Right lobe of liver (tissue), 6 donors: Measurements from ENCODE around the gene CDX1. TPM values are rescaled to one million over a fixed set of nuclear protein-coding genes. Genes with fewer than 3 reads are reported as not detected.
A peak's percentile ranks its signal among the peaks of the same experiment; 100 is the strongest.

ENCODE experiments used
- ATAC-seq, 4 donors: fragments of 200-7000 bp; cut with Tn5 transposase; one replicate each; pipeline ENCODE4 v1.9.1; 2020; ENCODE audit warnings: mild to moderate bottlenecking in 4 of 4, moderate library complexity in 4 of 4
- DNase-seq, 3 donors: peaks; one replicate each; pipeline ENCODE4 v3.0.0-alpha.2; 2020
- H3K27ac ChIP-seq, 3 donors: fragments of 200-600 bp; one replicate each; pipeline ENCODE4 v1.8.0; 2022
- H3K27me3 ChIP-seq, 2 donors: fragments of 200-600 bp; one replicate each; pipeline ENCODE4 v1.8.0; 2022
- H3K36me3 ChIP-seq, 4 donors: fragments of 200-600 bp; sonication (generic) in 1 of 4; one replicate each; pipeline versions ENCODE4 v1.5.1 to v1.8.0; 2017 to 2022; ENCODE audit warnings: control low read depth in 1 of 4
- H3K4me1 ChIP-seq, 4 donors: fragments of 200-600 bp; sonication (generic) in 1 of 4; one replicate each; pipeline versions ENCODE4 v1.5.1 to v1.8.0; 2017 to 2022; ENCODE audit warnings: control low read depth in 1 of 4
- H3K4me3 ChIP-seq, 3 donors: fragments of 200-600 bp; one replicate each; pipeline ENCODE4 v1.8.0; 2022
- H3K9me3 ChIP-seq, 4 donors: fragments of 200-600 bp; sonication (generic) in 1 of 4; one replicate each; pipeline versions ENCODE4 v1.5.1 to v1.8.0; 2017 to 2022; ENCODE audit warnings: control low read depth in 1 of 4
- POLR2A ChIP-seq: fragments of 450-650 bp; IDR thresholded peaks from one replicate; pipeline ENCODE4 v1.6.1; 2017; ENCODE audit warnings: antibody characterized with exemption, mild to moderate bottlenecking
- whole genome bisulfite sequencing: methylation state at CpG from one replicate; pipeline ENCODE4 v1.1.6; 2018; ENCODE audit warnings: low coverage, low lambda C conversion rate; ENCODE audit not compliant: insufficient coverage; ENCODE audit errors: missing lambda C conversion rate; 5-methylcytosine and 5-hydroxymethylcytosine counted together
- intact Hi-C, 2 donors: fragments of 100-400 bp; cut with DNase I; formaldehyde crosslinking; loops; one replicate each; pipeline versions ENCODE4 v1.11.2 to v1.14.1; 2022
- total RNA-seq, 6 experiments: library from RNA; depleted of rRNA in 2 of 6; stranded (reverse); fragments of >200 nt in 2 of 6; fragmentation: NEBNext Ultra II Directional in 3 of 6; extraction: Animal tissue kit (Norgen Biotek cat#: 25700) in 3 of 6; gene quantifications; one replicate each; pipeline versions ENCODE4 v1.1.0 to v1.2.4, GENCODE V29; 2016 to 2023
- TF ChIP-seq, protein P1 (sequence below), 4 donors: fragments of 200-600 bp in 3 of 4; fragments of 450-650 bp in 1 of 4; IDR thresholded peaks; one replicate each; pipeline versions ENCODE4 v1.5.1 to v1.8.0; 2016 to 2022; ENCODE audit warnings: antibody characterized with exemption in 4 of 4, mild to moderate bottlenecking in 2 of 4
- donor health status: DM: no; HTN: yes; CAD: no.
- donor health status: DM: no; HTN: no; CAD: no.
- donor health status: DM: no; HTN: no; CAD: no.
- donor health status: DM: no; HTN: yes; CAD: no.
- donor health status: DM: no; HTN: yes; CAD: no.

The CDX1 gene
- total RNA-seq, 6 experiments from 2014 or later = not detected

DNA sequence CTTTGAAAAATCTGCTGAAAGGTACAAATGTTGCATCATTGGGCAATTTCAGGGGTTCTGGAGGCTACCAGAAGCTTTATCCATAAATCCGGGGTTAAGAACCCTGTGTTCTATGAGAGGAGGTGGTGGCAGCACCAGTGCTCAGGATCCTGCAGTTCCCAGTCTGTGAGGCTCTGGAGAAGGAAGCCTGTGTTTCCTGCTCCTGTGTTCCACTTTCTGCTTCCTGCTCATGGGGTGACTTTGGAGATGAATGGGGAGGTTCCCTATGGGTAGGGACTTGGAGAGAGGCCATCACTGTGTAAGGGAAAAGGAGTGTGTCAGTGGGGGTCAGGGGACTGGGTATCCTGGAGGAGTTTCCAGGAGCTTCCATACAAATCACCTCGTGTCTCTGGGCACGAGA lies 2.3 kb downstream of the CDX1 start:
- H3K9me3 ChIP-seq = no peaks in the 10 kb centered on the region
- no peaks in the 10 kb centered on the region for H3K4me1 ChIP-seq
- no peak for DNase-seq
- no peak overlapping the region for H3K4me3 ChIP-seq
- ATAC-seq = peak in 3 of 4 donors; percentile 17 to 28 (median 25)
- no peaks in the 10 kb centered on the region for H3K36me3 ChIP-seq
- H3K27ac ChIP-seq = no peak overlapping the region
- 34% methylated on average over 2 of the region's 3 CpGs for WGBS
- intact Hi-C loops = loop anchor here in 1 of 2 donors (10.0 kb wide), 1 partner anchor 176 kb away; no protein-coding TSS in a partner anchor
- peaks cover 0 to 7% of the 10 kb centered on the region in 2 donors for H3K27me3 ChIP-seq
- no peak for TF ChIP-seq POLR2A
- TF ChIP-seq, protein P1, sequence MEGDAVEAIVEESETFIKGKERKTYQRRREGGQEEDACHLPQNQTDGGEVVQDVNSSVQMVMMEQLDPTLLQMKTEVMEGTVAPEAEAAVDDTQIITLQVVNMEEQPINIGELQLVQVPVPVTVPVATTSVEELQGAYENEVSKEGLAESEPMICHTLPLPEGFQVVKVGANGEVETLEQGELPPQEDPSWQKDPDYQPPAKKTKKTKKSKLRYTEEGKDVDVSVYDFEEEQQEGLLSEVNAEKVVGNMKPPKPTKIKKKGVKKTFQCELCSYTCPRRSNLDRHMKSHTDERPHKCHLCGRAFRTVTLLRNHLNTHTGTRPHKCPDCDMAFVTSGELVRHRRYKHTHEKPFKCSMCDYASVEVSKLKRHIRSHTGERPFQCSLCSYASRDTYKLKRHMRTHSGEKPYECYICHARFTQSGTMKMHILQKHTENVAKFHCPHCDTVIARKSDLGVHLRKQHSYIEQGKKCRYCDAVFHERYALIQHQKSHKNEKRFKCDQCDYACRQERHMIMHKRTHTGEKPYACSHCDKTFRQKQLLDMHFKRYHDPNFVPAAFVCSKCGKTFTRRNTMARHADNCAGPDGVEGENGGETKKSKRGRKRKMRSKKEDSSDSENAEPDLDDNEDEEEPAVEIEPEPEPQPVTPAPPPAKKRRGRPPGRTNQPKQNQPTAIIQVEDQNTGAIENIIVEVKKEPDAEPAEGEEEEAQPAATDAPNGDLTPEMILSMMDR (IDR thresholded peaks at IDR 0.05) = no peak

DNA sequence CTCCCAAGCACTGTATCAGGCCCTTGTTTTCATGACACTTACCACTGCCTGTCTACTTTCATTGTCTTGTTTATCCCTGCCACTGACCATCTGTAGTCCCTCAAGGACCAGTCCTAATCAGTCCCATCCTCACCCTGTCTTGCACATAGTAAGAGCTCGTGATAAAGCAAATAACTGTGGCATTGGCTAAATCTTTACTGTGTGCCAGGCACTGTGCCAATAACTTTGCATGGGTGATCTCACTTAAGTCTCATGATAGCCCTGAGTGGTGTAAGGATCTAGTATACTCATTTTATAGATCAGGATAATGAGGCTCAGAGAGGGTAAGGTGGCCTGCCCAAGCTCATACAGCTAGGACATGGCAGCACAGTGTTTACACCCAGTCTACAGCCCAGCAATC lies 5.6 kb downstream of the CDX1 start:
- 60% methylated on average over 1 of the region's 1 CpG for WGBS
- H3K27ac ChIP-seq = no peak overlapping the region
- H3K9me3 ChIP-seq = no peaks in the 10 kb centered on the region
- no peak overlapping the region for H3K4me3 ChIP-seq
- no peaks in the 10 kb centered on the region for H3K36me3 ChIP-seq
- no peak for TF ChIP-seq POLR2A
- TF ChIP-seq, protein P1 (IDR thresholded peaks at IDR 0.05) = no peak
- H3K4me1 ChIP-seq = no peaks in the 10 kb centered on the region
- intact Hi-C loops = no loop called here
- DNase-seq (no peak), ATAC-seq (no peak)
- H3K27me3 ChIP-seq = peaks cover 0 to under 1% of the 10 kb centered on the region in 2 donors

DNA sequence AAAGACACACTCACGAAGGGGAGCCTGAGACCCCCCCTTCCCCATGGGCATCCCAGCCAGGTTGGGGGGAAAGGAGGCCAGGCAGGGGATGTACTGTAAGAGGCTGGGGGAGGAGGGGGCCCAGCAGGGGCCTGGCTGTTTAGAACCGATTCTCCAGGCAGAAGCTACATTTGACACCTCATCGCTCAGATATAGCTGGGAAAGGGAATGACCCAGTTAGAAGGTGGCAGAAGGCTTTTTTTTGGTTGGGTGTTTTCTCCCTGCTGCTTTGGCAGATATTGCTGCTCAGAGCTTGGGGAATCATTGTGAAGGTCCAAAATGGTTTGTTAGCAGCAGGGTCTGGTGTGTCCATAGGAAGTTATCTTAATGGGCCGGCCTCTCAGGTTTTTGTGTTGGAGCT lies 6.0 kb downstream of the CDX1 start:
- no peak for TF ChIP-seq POLR2A
- TF ChIP-seq, protein P1 (IDR thresholded peaks at IDR 0.05) = no peak
- Histone ChIP-seq H3K4me1 (no peaks in the 10 kb centered on the region), H3K36me3 (no peaks in the 10 kb centered on the region), H3K27me3 (no peaks in the 10 kb centered on the region), H3K9me3 (no peaks in the 10 kb centered on the region), H3K27ac (no peak overlapping the region), H3K4me3 (no peak overlapping the region)
- DNase-seq (no peak), ATAC-seq (no peak)
- 100% methylated on average over 1 of the region's 4 CpGs for WGBS
- intact Hi-C loops = no loop called here

DNA sequence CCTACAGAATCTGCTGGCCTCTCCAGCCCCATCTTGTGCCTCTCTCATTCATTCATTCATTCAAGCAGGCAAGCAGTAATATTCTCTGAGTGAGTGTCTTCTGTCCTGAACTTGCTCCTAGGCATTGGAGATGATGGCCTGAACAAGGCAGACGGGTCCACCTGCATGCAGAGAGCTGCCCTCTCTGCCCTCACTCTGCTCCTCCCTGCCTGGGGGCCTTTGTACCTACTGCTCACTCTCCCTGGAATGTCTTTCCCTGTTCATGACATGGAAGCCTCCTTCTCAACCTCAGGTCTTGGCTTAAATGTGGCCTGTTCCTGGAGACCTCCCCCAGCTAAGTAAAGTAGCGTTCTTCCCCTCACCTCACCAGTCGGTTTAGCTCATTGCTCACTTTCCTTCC lies 6.6 kb downstream of the CDX1 start:
- H3K4me3 ChIP-seq = no peak overlapping the region
- intact Hi-C loops = no loop called here
- H3K9me3 ChIP-seq = no peaks in the 10 kb centered on the region
- no peaks in the 10 kb centered on the region for H3K27me3 ChIP-seq
- DNase-seq (no peak), ATAC-seq (no peak)
- H3K4me1 ChIP-seq = no peaks in the 10 kb centered on the region
- 83% methylated on average over 3 of the region's 3 CpGs for WGBS
- no peaks in the 10 kb centered on the region for H3K36me3 ChIP-seq
- TF ChIP-seq, protein P1 (IDR thresholded peaks at IDR 0.05) = no peak
- TF ChIP-seq POLR2A = no peak
- H3K27ac ChIP-seq = no peak overlapping the region

DNA sequence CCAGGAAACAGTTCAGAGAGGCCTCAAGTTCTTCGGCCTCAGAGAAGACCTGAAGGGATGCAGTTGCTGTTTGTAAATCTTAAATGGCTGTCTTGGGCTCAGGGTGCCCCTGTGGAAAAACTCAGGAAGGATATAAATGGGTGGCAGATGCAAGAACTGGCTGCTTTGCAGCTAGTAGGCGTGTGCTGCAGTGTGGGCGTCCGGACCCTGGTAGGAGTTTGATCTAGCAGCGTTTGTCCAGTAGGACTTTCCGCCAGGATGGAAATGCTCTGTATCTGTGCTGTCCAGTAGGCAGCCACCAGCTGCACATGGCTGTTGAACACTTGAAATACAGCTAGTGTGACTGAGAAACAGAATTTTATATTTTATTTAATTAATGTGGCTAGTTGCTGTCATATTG lies 7.7 kb downstream of the CDX1 start:
- Histone ChIP-seq H3K9me3 (no peaks in the 10 kb centered on the region), H3K4me1 (no peaks in the 10 kb centered on the region), H3K36me3 (no peaks in the 10 kb centered on the region), H3K27me3 (no peaks in the 10 kb centered on the region), H3K27ac (no peak overlapping the region), H3K4me3 (no peak overlapping the region)
- ATAC-seq (no peak), DNase-seq (no peak)
- TF ChIP-seq, protein P1 (IDR thresholded peaks at IDR 0.05) = no peak
- no peak for TF ChIP-seq POLR2A
- intact Hi-C loops = no loop called here
- WGBS = 86% methylated on average over 4 of the region's 6 CpGs
